GM08714 (cell line): ENCODE results near the gene MAGEH1.
A peak's percentile ranks its signal among the peaks of the same experiment; 100 is the strongest.

Experiments used
- H3K4me3 ChIP-seq: fragments of 200-500 bp; sonication (Bioruptor generic); 2 replicates; pipeline ENCODE4 v1.5.1; 2014; ENCODE audit warnings: mild to moderate bottlenecking, low read length, inconsistent platforms
- ZNF274 ChIP-seq: IDR thresholded peaks from 2 replicates; pipeline ENCODE4 v1.6.1; 2012; ENCODE audit warnings: mild to moderate bottlenecking, low read depth, low read length

Gene MAGEH1

DNA sequence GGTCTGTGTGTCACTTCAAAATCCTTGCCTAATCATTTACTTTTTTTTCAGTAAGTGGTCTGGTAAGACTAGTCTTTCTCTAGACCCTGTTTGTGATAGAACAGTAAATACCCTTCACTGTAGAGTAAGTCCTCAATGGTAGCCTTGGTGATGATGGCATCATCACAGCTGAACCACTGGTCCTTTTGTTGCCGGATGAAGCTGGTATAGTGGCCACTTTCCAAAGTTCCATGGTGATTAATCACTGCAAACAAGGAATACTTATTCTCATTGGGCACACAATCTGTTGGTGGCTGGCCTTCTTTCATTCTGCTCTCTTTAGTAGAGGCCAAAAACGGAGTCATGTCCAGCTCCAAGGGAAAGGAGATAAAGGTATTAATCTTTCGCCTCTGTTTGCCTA, 34.8 kb downstream of the MAGEH1 start:
- no peak for TF ChIP-seq ZNF274

DNA sequence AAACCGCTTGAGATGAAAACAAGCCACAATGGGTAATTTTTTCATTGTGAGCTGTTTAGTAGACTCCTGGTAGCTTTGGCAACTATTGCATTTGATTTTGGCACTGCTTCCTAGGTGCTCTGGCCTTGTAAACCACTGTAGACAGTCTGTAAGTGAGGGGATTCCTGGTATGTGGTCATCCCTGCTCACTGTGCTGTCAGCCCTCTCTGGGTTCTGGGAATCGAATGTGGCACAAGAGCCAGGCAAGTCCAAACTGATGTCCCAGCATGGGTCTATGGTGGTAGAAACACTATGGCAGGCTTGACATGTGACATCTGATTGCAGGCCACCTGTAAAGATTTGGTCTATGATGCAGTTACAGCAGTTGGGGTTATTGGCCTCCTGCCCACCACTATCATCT, 35.2 kb downstream of the MAGEH1 start:
- no peak overlapping the region for H3K4me3 ChIP-seq
- no peak for TF ChIP-seq ZNF274

More for the DNA sequence above, 34.8 kb downstream of the MAGEH1 start:
- H3K4me3 ChIP-seq: no peak overlapping the region

DNA sequence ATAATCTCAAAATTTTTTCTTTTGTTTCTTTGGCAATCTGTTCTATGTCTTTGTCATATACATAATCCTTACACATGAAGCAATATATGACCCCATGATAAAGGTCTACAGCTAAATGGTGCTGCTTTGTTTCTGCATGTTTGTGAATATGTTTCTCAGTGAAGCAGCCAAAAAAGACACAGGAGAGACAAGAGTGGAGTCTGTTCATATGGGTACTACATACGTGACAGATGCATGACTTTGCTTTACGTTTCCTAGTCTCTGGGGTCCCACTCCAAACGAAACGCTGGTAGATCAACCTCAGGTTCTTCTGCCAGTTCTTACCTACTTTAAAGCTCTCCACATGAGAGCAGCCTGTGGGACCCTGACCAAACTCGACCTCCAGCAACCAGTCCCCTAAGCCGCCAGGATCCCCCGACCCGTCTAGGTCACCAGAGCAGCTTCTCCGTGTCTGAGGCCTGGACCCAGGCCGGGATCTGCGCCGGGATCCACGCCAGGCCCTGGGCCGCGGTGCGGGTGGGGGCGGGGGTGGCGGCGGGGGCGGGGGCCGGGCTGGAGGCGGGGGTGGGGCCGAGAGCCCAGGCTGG, 36.2 kb downstream of the MAGEH1 start:
- TF ChIP-seq ZNF274: no peak
- peak overlapping the region; percentile 61; the same call in 1 of the 2 replicates for H3K4me3 ChIP-seq

DNA sequence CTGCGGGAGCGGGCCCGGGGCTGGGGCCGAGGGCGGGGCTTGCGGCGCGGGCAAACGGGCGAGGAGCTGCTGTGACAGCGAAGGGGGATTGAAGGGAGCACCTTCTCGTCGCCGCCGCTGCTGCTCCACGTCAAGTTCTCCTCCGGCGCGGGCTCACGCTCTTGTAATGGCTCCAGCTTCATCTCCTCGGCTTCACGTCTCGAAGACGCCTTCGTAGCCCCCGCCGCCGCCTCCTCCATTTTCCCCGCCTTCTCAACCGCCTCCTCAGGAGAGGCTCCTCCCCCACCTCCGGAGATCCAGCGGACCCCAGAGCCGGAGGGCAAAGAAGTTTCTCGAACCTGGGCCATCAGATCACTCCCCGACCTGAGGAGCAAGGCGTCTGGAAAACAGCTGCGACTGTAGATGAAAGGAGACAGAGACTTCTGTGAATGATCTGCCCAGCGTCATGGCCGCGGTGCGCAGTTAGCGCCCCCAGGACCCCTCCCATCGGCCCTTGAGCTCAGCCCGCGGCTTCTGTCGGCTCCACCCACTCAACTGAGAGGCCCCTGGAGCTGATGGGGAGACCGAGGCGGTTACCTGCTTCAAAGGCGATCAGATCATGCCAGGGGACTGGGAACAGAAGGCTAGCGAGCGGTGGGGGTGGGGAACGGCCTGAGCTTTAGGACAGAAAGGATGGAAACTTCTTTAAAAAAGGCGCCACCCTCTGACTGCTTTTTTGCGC, 36.8 kb downstream of the MAGEH1 start:
- no peak for TF ChIP-seq ZNF274
- H3K4me3 ChIP-seq: peak overlapping the region; percentile 60; the same call in 1 of the 2 replicates

DNA sequence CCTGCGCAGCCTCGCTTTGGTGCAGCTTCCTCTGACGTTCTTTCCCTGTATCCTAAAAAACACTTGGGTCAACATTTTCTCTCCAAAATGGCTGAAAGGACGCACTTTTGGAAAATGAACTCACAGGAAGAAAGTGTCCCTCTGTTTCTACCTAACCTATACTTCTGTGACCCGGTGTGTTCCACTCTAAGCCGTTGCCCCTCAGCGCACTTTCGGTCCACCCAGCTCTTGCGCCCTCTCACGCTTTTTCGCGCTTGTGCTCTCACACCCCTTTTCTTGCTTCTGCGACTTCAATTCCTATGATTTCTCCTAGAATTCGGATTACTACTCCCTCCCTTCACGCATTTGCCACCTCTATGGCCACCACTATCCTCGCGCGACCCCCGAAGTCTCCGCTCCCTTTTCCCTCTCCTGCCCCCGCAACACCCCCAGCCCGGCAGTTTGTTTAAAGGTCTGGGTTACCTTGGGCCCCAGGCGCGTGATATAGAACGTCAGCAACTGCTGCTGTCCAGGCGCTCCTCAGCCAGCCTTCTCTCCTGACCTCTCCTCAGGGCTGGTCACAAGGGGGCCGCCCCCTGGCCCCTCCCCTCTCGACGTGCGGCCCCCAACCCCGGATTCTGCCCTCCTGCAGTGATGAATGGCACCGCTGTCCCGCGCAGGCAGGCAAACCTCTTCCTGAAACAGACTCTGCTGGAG, 37.5 kb downstream of the MAGEH1 start, which contains the start of gene USP51:
USP51 (minus strand) TSS at position 535 of the 696 bp plus-strand sequence. CDS start 909 bp downstream, outside the sequence.
- peak within 1 kb of the TSS; percentile 60; the same call in 1 of the 2 replicates for H3K4me3 ChIP-seq
- TF ChIP-seq ZNF274: no peak

- TF ChIP-seq ZNF274: no peak
- no peak overlapping the region; the same call in 1 of the 2 replicates for H3K4me3 ChIP-seq
Observed at GRCh38 chrX:55490121-55490520, 38.2 kb downstream of the MAGEH1 start.

DNA sequence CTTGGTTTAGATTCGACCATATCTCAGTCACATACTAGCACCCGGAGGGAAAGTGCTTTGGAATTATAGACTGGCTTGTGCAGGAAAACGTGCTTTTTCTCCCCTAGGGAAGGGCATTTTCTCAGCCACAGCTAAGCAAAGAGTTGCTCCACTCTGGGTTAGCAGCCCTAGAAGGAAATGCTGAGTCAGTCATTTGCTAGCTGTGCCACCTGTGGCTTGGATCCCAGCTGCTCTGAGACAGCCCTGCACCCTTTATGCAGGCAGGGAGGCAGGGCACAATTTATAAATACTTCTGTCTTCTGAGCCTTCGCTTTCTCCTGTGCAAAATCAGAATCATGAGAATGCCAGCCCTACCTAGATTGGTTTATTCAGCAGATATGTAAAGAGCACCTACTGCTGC, 39.0 kb downstream of the MAGEH1 start:
- TF ChIP-seq ZNF274: no peak

More for the DNA sequence above, 39.0 kb downstream of the MAGEH1 start:
- no peak overlapping the region for H3K4me3 ChIP-seq
